GM18520 (cell line): ENCODE measurements around the gene RPL5.

Source experiments
- ATAC-seq: cut with Tn5 transposase; IDR thresholded peaks from one replicate; pipeline ENCODE4 v1.9.1; 2021; ENCODE audit not compliant: unreplicated experiment

Gene RPL5

DNA sequence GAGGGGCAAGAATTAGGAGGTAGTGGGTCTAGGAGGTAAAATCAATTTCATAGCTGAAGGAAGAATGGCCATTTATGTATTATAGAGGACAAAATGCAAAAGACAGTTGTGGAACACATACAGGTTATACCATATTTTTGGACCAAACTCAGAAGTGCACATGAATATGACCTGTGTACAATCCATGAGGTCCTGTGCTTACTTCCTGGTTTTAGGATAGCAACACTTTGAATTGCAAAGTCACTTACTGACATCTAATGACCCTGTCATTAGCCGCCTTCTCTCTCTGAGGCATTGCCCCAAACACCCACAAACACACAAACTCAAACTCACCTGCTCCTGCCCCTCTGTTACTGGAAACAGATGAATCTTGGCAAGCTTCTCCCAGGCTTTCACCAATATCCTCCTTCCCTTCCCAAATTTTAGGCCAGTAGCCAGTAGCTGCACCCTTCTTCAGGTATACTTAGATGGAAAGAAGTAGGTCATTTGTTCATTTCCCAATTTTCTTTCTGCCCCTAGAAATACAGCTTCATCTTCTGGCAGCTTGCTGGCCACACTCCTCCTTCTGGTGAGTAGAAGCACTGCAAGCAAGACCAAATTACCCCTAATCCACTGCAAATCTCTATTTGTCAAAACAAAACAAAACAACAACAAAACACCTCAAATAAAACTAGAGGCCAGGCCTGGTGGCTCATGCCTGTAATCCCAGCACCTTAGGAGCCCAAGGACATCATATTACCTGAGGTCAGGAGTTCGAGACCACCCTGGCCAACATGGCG is 13.7 kb upstream of the RPL5 start:
- no peak for ATAC-seq

DNA sequence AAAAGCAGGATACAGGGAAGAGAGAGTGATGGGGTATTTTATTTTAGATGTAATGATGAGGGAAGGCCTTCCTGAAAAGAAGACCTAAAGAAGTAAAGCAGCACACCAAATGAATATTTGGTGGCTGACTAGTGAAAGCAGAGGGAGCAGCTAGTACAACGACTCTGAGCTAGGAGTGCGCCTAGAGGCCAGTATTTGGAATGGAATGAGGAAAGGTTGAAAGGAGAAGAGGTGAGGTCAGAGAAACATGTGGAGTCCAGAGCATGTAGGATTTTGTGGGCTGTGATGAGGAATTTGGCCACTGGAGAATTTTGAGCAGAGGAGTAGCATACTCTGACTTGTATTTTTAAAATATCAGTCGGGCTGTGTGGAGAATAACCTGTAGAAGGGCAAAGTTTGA is 11.8 kb upstream of the RPL5 start:
- no peak for ATAC-seq

DNA sequence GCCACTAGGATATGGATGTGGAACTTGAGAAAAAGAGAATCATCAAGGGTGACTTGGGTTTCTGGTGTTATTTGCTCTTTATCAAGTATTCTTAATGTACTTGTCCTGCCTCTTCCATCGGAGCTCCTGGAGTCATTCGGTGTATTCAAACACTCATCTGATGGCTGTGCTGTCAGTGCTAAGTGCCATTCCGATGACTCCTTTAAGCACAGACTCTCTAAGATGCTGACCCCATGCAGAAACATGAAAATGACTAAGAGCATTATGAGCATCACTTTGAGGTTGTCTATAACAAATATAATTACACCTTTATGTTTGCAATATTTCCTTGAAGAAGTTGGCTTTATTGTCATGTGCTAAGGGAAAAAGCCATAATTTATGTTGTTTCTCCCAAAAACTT is 11.3 kb upstream of the RPL5 start:
- ATAC-seq = no peak

DNA sequence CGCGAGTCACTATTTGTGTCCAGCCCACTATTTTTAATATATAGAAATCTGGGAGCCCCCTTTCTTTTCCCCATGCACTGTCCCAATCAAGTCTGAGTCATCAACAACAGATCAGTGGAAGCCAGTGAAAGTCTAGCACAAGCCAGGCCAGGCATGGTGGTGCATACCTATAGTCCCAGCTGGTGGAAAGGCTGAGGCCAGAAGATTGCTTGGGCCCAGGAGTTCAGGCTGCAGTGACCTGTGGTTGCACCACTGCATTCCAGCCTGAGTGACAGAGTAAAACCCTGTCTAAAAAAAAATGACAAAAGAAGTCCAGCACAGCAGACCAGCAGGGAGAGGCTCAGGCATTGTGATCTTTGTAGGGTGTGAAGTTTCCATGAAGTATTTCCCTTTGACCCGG is 9.0 kb upstream of the RPL5 start:
- ATAC-seq = no peak

DNA sequence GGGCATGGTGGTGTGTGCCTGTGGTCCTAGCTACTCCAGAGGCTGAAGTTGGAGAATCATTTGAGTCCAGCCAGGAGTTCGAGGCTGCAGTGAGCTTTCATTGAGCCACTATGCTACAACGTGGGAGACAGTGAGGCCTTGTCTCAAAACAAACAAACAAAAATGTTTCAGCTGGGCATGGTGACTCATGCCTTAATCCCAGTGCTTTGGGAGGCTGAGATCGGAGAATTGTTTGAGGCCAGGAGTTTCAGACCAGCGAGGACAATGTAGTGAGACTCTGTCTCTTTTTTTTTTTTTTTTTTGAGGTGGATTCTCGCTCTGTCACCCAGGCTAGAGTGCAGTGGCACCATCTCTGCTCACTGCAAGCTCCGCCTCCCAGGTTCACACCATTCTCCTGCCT is 5.0 kb upstream of the RPL5 start:
- no peak for ATAC-seq

DNA sequence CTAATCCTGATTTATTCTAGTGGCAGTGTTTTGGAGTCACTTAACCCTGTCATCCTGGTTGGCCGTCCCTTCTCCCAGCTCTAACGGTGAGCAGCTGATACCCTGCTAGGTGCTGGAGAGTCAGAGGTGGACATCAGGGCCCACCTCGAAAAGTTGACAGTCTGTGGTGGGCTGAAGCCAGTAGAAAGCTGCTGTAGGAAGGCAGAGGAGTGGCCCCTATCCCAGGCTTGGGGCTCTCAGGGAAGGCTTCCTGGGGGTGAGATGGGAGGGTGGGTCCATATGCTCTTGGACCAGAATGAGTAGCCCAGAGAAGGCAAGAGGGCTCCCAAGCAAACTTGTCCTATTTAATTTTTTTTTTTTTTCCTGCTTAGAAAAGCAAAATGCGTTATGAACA is 475 bp upstream of the RPL5 start:
- no peak for ATAC-seq

DNA sequence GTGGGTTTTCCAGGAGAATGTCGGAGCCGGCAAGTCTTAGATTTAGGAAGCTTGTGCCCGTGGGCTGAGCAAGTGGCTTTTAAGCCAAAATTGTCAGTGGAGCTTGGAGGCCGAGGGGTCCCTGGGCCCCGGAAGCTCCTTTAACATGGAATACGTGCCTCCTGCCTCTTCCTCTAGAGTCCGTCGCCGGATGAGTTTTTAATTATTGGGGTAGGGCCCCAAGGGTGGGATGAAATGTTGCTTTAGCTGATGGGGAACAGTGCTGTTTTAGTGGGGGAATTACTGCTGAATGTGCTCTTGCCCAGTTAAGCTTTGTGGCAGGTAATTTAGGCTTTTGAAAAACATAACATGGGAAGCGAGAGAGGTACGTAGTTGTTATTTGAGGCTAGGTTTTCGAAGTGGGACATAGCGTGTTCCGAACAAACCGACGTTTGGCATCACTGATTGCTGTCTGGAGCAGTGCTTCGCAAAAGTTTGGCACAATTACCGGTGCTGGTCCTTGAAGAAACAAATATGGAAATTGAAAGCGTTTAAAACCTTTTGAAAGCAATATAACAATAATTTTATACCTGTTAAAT is 786 bp downstream of the RPL5 start:
- ATAC-seq = no peak

DNA sequence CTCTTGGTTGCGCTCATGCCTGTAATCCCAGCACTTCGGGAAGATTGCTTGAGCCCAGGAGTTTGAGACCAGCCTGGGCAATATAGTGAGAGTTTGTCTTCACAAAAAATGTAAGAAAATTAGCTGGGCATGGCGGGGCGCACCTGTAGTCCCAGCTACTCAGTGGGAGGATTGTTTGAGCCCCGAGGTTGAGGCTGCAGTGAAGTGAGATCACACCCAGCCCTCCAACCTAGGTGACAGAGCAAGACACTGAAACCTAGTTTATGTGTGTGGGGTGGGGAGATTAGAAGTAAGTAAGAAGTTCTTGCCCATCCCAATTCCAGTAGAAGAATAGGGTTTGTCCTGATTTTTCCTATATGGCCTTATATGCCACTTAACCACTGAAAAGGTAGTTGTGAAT is 2.0 kb downstream of the RPL5 start:
- ATAC-seq = no peak

DNA sequence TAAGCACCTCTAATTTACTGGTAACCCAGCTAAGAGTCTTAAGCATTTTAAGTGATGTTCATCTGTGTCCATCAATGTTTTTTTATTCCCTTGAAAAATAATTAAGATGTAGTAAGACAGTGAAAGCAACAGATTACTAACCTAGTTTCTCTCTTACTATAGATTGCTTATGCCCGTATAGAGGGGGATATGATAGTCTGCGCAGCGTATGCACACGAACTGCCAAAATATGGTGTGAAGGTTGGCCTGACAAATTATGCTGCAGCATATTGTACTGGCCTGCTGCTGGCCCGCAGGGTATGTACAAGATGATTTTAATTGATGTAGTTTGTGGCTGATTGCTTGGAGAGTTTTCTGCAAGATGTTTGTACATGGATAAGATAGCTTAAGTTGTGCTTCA is 2.8 kb downstream of the RPL5 start:
- ATAC-seq = no peak

DNA sequence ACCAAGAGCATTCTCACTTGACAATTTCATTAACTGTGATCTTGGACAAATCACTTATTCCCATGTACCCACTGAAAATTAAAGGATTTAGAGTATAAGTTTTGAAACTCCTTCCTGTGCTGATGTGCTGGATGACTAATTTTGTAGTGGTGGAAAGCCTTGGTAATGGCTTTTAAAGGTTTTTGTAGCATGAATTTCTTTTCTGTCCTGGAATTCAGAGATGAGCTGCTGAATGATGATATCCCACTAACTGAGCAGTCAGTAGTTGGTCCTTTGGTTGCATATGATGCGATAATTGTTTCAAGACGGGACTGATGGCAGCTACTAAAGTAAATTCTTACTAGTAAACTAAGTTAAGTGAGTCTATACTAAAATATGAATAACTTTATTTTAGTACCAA is 5.2 kb downstream of the RPL5 start:
- ATAC-seq = no peak

DNA sequence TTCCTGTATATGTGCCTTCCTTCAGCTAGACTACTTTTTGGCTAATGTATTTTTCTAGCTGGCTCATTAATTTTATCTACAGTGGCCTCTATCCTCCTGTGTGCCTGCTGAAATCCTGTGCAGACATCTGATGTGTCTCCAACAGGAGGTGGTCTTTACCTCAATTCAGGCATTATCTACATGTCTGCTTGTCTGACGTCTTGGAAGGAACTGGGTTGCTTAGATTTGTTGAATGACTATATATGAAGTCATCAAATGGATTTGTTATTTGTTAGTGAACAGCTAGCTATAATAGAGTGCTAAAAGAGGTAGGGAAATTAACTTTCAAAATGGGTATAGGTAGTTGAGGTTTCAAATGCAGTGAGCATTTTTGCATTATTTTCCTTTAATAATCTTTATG is 6.7 kb downstream of the RPL5 start:
- no peak for ATAC-seq

DNA sequence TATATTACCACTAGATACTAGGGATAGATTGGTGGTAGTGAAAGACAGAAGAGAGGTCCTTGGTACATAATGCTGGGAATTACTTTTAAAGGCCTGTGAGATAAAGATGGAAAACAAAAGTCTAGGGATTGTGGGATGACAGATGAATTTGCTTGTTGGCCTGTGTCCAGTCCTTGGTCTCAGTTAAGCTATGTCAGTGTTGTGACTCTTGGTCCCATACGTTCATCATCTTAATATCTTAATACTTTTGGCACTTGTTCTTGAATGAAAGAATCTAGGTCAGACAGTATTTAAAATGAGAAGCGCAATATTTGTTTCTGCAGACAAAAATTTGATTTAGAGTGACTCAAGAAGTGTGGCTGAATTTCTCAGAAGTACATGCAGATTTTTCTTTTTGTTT is 7.6 kb downstream of the RPL5 start:
- ATAC-seq = no peak

DNA sequence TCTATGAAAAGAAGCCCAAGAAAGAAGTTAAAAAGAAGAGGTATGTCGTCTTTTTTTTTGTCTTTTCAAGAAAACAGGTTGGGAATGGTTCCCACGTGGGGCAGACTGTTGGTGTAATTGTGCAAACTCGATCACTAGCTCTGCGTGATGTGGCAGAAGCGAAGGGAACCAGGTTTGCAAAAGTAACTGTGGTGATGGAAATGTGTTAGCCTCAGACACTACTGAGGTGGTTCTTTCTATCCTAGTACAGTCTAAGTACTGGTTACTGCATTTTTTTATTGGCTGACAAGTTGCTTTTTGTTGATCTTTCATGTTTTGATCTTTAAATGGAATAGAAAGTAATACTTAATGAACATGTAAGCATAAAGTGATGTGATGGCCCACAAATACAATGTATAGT is 8.8 kb downstream of the RPL5 start:
- ATAC-seq = no peak

DNA sequence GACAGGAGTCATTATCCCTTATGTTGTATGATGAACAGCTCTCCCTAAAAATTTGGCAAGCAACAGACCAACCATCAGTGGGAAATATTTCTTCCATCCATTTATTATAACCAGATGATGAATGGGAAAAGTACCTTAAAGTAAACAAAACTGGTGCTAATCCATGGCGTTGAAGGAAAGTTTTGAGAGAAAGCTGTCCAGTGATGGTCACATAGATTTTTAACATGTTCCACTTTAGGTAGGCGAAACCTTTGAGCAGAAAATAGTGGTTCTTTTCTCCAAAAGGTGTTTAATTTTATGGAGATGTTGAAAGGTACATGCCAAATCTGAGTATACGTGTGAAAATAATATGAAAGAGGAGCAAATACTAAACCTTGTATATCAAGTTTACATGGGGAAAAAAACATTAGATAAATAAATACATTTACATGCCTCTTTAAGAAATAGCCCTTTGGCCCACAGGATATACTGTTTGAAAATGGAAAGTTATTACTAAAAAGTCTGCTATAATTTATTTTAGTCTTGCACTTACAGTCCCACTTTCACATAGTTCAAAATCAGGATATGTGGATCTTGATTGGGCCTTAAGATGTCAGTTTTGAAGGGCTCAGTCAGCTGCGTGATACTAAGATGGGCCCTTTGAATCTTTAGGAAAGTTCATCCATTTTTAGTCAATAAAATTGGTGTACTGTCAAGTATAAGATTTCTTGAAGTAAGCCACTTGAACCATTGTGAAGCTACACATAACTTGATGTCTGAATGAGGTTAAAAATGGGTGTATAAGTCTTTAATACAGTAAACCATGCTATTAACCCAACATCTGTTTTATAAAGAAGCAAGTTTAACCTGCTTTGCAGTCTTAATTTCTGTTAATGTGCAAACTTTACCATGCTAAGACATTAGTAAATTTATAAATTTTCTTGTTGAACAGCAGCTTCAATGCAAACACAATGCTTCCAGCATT is 10.5 kb downstream of the RPL5 start:
- no peak for ATAC-seq

DNA sequence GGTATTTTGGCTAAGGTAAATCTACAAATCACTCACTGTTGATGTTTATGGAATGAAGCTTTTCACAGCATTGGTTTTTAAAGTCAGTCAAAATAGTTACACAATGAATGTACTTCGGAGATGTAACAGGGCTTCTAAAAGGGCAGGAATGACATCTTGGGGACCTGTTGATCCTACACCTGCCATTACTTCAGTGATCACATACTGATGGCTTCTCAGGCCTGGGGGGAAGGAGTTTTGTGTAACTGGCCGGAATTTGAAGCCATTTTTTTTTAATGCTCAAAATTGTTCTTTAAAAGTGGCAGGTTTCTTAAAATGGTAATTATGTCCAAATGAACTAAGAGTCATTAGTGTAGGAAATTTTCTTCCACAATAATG is 11.2 kb downstream of the RPL5 start:
- no peak for ATAC-seq

DNA sequence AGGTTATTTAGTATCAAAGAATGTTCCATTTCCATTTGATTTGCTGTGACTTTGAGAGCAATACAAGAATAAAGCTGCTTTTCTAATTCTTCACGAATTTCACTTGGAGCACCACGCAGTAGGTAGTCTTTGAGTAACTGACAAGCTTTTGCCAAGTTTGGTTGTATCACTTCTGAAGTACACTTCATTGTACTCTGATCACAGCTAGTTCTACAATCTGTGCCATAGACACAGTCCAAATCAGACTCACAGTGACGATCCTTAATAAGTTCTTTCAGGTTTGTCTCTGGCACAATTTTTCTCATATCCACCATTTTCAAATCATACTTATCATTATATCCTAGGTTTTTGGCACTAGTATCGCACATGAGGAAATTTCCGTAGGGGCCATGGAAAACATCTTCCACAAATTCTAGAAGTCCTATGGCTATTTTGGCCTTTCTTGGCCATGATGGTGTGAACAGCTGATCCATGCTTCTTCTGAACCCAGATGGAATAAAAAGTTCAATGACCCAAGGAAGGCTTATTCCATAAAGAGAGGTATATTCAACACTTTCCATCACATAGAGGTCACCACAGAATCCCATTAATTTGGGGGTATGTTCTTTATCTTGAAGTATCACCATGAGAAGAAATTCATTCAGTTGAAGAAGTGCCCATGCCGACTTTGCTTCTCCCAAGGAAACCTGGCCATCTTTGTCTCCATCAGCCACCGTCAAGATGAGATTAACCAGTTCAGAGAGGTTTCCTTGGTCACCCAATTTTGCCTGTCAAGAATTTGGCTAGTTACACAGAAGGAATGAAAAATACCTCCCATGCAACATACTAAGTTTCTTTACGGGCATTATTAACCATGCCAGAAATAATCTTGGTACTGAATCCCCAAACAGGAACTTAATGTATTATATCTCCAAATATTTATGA is 11.9 kb downstream of the RPL5 start:
- ATAC-seq = no peak

DNA sequence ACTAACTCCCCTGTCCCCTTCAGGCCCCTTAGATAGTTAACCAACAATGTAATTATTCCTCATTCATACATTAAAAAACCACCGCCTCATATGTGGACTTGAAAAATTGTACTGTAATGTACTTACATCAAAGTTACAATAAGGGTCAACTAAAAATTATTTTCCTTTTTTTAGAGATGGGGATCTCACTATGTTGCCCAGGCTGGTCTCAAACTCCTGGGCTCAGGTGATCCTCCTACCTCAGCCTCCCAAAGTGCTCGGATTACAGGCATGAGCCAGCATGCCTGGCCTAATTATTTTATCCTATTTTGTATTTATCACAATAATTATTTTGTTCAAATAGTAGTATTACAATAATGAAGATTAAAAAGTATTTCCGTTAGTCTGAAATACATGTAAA is 12.6 kb downstream of the RPL5 start:
- no peak for ATAC-seq

DNA sequence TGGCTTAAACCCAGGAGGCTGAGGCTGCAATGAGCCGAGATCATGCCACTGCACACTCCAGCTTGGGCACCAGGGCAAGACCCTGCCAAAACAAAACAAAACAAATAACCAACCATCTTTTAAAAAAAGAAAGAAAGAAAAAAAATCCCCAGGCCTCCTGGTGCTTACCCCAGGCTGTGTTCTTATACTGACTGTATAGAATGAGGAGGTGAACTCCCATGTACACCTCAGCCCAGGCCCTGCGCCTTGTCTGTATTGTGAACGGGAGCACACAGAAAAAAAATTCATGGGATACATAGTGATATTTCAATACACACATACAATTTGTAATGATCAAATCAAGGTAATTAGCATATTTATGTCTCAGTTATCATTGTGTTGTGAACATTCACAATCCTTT is 14.1 kb downstream of the RPL5 start:
- ATAC-seq = no peak

DNA sequence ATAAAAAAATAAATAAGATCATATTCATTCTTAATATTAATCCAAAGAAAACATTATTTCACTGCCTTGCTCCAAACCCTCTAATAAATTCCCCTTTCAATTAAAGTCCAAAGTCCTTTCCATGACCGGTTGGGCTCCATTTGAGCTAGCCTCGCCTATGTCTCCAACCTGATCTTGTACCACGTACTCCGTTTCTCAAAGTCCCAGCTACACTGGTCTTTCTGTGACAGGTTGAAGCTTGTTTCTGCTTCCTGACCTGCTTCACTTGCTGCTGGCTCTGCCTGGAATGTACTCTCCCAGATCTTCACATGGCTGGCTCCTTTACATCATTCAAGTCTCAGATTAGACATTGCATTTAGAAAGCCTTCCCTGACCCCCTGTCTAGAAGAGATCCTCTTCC is 16.4 kb downstream of the RPL5 start:
- no peak for ATAC-seq

DNA sequence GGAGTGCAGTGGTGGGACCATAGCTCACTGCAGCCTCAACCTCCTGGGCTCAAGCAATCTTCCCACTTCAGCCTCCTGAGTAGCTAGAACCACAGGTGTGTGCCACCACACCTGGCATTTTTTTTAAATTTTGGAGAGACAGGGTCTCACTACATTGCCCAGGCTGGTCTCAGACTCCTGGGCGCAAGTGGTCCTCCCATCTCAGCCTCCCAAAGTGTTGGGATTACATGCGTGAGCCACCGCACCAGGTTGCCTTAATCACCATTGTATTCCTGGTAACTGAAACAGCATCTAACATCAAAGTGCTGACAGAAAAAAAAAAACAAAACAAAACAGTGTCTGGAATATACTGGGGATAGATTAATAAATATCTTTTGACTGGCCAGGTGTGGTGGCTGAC is 18.2 kb downstream of the RPL5 start:
- no peak for ATAC-seq

DNA sequence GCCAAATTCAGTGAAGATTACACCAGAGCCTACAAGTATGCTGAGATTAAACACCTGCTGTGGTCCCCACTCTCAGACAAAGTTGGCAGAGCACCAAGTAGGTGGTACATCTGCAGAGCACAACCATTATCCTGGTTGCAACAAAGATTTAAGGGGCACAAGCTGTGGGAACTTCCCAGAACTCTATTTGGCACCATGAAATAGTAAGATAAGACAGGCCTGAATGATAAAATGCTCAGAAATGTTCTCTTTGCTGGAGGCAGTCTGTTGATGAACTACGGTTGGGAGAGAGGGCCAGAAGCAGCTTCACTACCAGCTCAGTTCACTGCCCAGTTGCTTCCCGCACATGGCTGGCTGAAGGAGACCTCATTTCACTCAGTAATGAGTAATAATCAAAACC is 19.9 kb downstream of the RPL5 start:
- no peak for ATAC-seq
